GM21619 (cell line): ENCODE results near the gene ZNF77.
"Not testable (repeated sequence)": the region's sequence is repeated elsewhere in the genome, so short reads cannot be mapped to it uniquely, and the experiment has no call there.

Source experiments
- ATAC-seq: cut with Tn5 transposase; IDR thresholded peaks from one replicate; pipeline ENCODE4 v1.9.1; 2021; ENCODE audit not compliant: unreplicated experiment

ZNF77 gene

DNA sequence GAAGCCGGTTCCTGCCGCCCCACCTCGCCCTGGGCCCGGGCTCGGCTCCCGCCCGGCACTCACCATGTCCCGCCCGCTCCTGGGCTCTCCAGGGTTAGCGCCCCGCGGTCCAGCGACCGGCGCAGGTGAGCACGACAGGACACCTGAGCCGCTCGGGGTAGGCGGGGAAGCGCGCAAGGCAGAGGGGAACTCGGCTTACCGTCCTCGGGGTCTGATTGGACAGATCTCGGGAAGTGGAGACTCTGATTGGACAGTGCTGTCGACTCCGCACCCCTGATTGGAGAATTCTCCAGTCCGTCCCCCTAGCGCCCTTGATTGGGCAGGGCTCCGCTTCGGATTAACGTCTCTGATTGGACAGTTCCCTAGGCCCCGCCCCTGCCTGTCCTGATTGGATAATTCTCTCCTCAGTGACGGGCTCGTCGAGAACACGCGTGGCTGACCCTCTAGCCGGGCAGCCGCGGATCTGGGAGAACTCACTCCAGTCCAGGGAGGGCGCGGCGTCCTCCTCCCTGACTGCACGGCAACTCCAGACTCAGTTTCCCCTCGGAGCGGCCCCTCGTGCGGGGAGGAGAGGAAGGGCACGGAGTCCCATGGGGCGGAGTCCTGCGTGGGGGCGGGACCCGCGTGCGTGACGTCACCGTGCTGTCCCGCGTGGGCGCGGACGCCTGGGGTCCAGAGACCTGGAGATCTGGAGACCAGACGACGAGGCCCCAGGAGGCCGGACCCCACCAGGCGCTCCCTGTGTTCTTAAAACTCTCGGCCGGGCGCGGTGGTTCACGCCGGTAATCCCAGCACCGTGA is at the start of gene ZNF77:
TSS of gene ZNF77 (minus strand) at position 197 of the 800 bp plus-strand sequence. CDS start at position 66, 131 bp downstream.
- peak; percentile 90 for ATAC-seq

DNA sequence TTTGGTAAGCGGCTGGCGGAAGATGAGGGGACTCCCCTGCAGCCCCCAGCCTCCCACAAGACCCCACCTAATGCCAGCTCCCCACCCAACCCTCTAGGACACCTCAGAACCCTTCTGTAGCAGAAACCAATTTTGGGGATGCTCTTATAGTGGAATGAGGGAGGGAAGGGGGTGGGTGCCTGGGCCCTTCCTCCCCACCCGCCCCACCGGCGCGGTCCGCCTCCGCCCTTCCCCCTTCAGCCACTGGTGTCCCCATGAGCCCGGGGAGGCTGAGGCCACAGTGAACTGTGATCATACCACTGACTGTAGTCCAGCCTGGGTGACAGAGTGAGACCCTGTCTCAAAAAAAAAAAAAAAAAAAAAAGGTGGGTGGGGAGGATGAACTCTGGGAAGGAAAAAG is 48.8 kb upstream of the ZNF77 start:
- ATAC-seq, result no peak

DNA sequence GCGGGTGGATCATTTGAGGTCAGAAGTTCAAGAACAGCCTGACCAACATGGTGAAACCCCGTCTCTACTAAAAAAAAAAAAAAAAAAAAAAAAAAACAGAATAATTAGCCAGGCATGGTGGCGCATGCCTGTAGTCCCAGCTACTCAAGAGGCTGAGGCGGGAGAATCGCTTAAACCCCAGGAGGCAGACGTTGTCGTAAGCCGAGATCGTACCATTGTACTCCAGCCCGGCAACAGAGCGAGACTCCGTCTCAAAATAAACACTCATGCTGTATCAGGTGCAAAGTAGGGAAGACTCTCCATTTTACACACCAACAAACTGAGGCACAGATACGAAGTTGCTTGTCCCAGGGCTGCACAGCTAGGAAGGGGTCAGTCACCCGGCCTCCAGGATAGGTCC is 48.2 kb upstream of the ZNF77 start:
- no peak for ATAC-seq

DNA sequence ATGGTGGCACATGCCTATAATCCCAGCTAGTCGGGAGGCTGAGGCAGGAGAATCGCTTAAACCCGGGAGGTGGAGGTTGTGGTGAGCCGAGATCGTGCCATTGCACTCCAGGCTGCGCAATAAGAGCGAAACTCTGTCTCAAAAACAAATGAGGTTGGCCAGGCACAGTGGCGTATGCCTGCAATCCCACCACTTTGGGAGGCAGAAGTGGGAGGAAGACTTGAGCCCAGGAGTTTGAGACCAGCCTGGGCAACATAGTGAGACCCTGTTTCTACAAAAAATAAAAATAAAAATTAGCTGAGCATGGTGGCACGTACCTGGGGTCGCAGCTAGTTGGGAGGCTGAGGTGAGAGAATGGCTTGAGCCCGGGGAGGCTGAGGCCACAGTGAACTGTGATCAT is 47.6 kb upstream of the ZNF77 start:
- ATAC-seq, result not testable (repeated sequence)

DNA sequence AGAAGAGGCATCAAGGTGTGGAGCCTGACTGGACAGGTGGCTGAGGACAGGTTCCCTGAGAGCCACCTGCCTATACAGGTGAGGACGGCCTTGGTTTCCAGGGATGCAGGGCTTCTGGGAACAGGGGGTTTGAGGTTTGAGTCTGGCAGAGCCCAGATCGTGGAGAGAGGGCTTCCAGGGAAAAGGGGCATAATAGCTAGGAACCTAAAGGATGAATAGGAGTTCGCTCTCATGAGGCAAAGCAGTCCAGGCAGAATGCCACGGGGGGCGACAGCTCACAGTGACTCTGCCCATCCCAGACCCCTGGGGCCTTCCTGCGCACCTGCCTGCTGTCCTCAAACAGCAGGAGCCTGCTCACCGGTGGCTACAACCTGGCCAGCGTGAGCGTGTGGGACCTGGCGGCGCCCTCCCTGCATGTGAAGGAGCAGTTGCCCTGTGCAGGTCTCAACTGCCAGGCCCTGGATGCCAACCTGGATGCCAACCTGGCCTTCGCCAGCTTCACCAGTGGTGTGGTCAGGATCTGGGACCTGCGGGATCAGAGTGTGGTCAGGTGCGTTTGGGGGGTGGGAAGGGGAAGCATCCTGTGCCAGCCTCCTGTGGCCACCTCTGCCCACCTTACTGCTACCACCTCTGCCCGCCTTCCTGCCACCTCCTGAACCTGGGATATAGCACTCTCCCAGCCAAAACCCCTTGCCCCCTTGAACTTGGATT is 44.6 kb upstream of the ZNF77 start:
- no peak for ATAC-seq

DNA sequence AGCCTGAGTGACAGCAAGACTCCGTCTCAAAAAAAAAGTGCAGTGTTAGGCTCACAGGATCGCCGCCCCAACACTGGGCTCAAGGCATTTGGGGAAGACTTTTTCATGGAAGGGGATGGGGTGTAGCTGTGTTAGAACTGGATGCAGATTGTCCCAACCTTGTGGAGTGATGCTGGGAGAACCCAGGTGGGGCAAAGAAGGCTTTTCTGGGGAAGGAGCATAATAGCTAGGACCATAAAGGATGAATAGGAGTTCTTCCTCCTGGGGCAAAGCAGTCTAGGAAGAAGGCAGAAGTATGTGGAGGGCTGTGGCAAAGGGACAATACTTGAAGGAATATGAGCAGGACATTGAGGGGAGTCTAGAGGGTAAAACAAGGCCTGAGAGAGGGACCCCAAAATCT is 43.8 kb upstream of the ZNF77 start:
- ATAC-seq, result no peak

GRCh38 chr19:2987797-2988196 is 43.0 kb upstream of the ZNF77 start:
- ATAC-seq, result no peak

- ATAC-seq, result no peak
Measured at GRCh38 chr19:2986951-2987524, 42.3 kb upstream of the ZNF77 start.

DNA sequence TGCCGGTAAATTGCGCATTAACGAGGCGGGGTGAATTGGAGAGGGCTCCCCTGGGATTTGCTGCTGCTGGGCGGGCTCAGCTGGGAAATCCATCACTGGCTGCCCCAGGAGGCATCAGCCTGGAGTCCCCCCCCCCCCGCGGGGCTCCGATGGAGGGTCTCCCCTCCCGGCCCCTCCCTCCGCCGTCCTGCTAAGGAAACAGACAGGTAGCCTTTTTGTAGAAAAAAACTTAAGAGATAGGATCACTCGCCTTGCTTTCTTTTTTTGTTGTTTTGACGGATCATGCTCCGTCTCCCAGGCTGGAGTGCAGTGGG is 39.4 kb upstream of the ZNF77 start:
- ATAC-seq, result no peak

- ATAC-seq, result no peak
Measured at GRCh38 chr19:2983351-2984214, 38.8 kb upstream of the ZNF77 start.

GRCh38 chr19:2982983-2983350 is 38.2 kb upstream of the ZNF77 start:
- ATAC-seq, result no peak

DNA sequence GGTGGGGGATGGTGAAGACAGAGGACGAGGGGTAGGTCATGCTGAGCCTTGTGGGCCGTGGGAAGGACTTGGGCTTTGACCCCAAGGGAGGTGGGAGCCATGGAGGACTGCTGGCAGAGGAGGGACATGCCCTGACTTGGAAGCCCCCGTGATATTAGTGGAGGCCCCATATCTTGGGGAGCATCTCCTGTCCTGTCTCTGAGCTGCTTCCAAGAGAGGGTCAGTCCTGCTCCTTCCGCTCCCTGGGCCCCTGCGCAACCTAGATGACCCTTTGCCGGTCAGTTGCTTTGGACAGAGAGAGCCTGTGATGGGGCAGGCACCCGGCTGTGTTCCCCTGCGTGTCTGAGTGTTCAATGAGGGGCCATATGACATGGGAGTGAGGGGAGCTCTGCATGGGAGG is 37.8 kb upstream of the ZNF77 start:
- ATAC-seq, result no peak

GRCh38 chr19:2981898-2982297 is 37.1 kb upstream of the ZNF77 start:
- no peak for ATAC-seq

- no peak for ATAC-seq
Measured at GRCh38 chr19:2978772-2979171, 34.0 kb upstream of the ZNF77 start.

GRCh38 chr19:2978166-2978767 is 33.5 kb upstream of the ZNF77 start:
- ATAC-seq, result no peak

DNA sequence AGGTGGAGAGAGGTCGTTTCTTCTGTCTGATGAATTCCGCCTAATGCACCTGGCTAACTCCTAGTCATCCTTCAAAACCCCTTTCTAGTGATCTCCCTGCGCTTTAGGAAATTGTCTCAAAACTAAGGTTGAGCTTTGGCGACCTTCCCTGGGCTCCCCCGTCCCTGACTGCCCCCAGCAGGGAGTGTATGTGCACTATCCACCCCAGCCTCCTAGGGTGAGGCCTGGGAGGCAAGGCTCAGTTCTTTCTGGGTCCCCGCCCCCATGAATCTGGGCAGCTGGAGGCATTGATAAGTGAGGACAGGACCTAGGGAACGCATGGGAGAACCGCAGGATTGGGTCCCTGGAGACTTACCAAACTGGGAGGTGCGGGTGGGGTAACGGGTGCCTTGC is 33.0 kb upstream of the ZNF77 start:
- peak; percentile 12 for ATAC-seq

DNA sequence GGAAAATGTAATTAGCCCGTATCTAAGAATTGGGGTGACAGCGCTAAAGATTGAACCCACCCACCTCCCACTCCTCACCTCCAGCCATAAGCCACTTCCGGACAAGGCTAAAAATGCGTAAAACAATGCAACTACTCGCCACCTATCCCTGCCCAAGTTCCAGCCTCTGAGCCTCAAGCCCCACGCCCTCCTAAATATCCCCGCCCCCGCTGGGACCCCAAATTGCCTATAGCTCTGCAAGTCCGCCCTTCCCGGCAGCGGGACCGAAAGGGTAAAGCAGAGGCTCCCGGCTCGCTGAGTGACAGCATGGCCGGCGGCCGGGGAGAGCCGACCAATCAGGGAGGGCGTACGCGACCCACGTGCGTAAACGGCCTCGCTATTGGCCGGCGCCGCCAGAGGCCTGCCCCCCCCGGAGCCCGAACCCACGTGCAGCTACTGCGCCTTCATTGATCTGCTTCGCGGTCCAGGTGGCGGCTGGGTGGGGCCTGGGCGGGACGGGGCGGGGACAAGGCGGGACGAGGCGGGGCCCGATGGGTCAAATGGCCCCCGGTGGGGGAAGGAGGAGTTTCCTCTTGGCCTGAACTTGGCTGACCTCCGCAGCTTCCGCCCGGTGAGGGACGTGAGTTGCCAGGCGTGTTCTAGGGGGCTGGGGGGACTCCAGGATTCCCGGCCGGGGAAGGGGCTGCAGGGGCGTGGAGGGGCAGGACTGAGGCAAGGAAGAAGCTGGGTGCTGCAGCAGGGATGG is 32.4 kb upstream of the ZNF77 start, which contains the start of gene TLE6:
TSS of gene TLE6 (plus strand) at position 564 of the 745 bp plus-strand sequence. CDS start 670 bp downstream, outside the sequence.
- peak; percentile 90 for ATAC-seq

- no peak for ATAC-seq
Measured at GRCh38 chr19:2976609-2977000, 31.8 kb upstream of the ZNF77 start.

DNA sequence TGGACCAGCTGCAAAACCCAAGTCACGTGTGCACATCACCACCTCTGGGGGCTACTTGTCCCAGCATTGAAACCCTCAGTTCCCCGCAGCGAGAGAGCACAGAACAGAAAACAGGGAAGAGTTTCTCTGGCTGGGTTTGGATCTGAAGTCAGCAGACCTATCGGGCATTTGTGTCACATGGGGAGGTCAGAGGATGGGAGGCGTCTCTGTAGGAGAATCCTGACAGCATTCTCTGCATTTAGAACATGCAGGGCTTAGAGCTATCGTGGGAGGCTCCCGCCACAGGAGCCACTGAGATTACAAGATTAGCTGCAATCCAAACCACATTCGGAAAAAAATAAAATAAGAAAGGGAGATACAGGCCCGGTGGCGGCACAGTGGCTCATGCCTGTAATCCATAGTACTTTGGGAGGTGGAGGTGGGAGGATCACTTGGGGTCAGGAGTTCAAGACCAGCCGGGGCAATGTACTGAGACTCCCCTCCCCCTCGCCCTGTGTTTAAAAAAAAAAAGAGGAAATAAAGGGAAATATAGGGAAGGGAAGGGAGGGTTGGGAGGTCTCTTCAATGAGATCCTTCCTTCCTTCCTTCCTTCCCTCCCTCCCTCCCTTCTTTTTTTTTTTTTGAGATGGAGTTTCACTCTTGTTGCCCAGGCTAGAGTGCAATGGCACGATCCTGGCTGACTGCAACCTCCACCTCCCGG is 29.7 kb upstream of the ZNF77 start:
- no peak for ATAC-seq

GRCh38 chr19:2973229-2973628 is 28.5 kb upstream of the ZNF77 start:
- ATAC-seq, result no peak
